NCI-H446 treated with DMSO at 0.1 percent for 48 hours (cell line): ENCODE measurements around the gene ST7.
A peak's percentile ranks its signal among the peaks of the same experiment; 100 is the strongest.
"Not testable (repeated sequence)": the region's sequence is repeated elsewhere in the genome, so short reads cannot be mapped to it uniquely, and the experiment has no call there.

Experiments used
- DNase-seq: peaks from one replicate; lab custom pipeline; 2025; lab: John Stamatoyannopoulos, UW

ST7 gene

GRCh38 chr7:117009705-117010361, 56.5 kb downstream of the ST7 start:
- no peak for DNase-seq

GRCh38 chr7:117010375-117011133, 57.3 kb downstream of the ST7 start:
- no peak for DNase-seq

GRCh38 chr7:117011419-117012260, 58.3 kb downstream of the ST7 start:
- DNase-seq: no peak

DNA sequence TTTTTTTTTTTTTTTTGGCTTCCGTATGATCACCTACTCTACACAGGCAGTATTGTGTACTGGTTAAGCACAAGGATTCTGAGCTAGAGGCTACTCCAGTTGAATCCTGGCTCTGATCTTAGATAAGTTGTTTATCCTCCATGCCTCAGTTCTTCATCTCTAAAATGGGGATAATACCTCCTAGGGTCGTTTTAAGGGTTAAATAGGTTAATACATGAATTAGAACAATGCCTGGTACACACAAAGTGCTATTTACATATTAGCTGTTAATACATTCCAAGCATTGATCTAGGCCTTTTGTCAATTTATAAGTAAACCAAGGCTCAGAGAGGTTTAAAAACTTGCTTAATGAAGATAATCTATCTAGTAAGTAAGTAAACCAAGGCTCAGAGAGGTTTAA, 59.0 kb downstream of the ST7 start:
- DNase-seq: no peak

DNA sequence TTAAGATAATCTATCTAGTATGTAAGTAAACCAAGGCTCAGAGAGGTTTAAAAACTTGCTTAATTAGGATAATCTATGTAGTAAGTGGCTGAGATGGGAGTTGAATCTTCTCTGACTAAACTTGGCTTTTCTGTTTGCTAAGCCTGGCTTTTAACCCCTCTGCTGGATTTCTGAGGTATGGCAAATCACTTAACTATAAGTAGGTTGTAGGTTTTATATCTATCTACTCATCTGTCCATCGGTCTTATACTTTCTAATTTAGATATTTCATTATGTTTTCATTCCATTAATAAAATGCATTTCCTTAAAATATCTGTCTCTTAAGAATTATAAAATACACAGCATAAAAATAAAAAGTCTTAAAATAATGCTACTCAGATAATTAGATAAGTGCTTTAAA, 59.4 kb downstream of the ST7 start:
- DNase-seq: peak; percentile 11

- DNase-seq: no peak
Measured at GRCh38 chr7:117014099-117014656, 60.9 kb downstream of the ST7 start.

DNA sequence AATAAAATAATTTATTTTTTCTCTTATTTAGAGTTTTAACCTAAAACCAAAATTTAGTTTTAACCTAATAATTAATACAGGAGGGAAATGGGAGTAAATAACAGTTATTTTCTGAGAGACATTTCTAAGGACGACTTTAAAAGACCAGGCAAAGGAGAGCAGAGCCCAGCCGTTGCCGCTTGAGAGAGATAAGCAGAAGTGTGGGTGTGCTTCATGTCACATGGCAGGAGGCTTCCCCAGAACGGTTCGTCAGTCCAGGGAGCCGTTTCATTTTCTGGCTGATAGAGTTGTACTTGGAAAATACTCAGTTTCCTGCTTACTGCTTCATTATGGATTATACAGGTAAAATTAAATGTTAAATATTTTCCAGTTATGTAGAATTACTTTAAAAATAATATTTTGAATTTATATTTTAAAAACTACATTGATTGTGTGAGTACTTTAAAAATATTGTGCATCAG, 61.4 kb downstream of the ST7 start:
- DNase-seq: peak; percentile 50

- DNase-seq: no peak
Measured at GRCh38 chr7:117015258-117016184, 62.2 kb downstream of the ST7 start.

GRCh38 chr7:117017017-117017451, 63.7 kb downstream of the ST7 start:
- no peak for DNase-seq

GRCh38 chr7:117017702-117018266, 64.5 kb downstream of the ST7 start:
- no peak for DNase-seq

DNA sequence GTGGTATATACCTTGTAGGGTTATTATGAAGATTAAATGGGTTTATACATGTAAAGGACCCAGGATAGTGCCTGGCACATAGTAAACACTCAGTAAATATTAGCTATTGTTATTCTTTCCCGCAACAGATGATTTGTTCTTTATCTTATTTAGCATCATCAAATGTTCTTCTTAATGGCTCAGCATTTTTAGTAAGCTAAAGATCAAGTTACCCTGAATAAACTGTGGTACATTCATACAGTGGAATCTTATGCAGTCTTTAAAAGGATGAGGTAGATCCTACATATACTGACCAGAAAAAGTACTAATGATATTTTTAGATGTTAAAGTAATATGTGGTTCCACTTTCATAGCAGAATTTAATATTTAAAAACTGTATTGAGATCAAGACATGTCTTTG, 65.4 kb downstream of the ST7 start:
- no peak for DNase-seq

GRCh38 chr7:117019287-117019686, 66.0 kb downstream of the ST7 start:
- no peak for DNase-seq

DNA sequence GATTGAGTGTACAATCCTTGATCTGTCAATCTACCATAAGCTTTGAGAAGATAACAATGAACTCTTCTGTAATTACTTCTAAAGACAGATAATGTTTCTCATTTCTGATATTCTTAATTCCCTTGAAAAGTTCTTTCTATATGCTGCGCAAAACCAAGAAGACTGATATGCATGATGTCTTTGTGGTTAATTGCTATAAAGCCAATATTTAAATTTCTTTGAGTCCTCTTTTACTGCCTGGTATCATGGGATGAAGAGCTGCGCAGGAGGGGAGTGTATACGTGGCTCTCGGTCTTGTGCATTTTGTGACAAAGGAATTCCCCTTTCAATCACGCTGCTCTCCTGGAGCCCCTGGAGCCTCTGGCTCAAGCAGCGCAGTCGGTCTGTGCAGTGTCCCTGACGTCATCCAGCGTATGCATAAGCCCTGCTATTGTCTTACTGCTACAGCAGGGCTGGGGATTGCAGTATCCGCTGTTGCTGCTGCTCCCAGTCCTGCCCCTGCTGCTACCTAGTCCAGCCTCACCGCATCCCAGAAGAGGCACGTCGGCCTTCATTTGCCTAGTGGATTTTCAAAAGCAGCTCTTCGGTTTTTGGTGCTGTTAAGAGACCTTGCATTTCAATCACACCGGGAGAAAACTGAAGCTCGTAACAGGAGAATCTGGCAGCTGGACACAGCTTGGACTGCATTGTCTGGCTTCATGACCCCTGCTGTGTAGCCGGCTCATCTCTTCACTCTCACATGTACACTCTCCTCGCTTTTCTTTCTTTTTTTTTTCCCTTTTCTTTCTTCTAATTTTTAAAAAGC, 66.7 kb downstream of the ST7 start:
- peak; percentile 74 for DNase-seq

DNA sequence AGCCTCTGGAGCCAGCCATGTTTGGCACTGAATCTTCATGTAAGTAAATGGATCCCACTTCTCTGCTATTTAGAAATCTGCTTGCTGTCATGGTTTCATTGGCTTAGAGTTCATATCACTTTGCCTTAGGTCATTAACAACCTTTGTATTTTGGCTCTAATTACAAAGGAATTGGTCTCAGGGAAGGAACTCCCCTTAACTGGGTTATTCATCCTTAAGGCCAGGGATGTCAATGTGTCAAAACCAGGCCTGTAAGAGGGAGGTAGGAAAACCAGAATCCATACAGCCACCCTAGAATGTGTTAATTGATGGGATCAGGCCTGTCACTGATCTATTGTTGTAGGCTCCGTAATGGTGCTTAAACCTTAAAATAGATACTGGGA, 67.3 kb downstream of the ST7 start:
- peak; percentile 42 for DNase-seq

- DNase-seq: no peak
Measured at GRCh38 chr7:117021366-117021765, 68.1 kb downstream of the ST7 start.

DNA sequence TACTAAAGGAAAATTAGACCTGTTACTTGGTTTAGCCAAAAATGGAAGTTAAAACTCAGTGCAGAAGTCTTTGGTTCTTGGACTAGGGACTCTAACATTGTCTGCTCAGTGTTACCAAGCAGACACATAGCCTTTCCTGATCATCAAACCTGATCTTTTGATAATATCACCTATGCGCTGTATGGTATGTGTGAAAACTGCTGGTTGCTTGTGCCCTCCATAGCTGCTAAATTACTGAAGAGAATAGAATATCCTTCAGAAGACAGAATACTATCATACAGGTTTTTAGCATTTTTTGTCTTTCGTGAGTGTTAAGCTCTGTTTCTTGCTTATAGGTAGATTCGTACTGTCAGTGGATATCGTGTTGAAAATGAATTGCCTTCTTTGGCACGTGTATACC, 68.7 kb downstream of the ST7 start:
- no peak for DNase-seq

DNA sequence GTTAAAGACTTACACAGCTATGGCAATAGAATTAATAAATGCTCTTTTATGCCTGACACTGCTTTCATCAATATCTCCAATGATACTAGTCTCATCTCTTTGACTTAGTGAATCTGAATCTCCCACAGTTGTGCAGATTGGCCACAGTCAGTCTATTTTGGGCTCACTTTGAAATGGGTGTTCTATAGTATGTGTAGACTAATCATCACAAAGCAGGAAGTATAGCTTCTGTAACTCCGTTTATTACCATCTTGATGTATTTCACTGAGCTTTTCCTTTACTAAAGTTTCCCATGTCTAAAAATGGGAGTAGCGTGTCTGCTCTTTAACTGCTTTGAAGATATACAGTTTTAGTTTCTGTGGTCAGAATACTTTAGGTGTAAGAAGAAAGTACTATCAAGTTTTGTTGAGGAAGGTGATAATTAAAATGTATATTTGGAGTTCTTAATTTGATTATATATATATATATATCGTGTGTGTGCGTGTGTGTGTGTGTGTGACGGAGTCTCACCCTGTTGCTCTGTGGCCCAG, 70.1 kb downstream of the ST7 start:
- DNase-seq: no peak

DNA sequence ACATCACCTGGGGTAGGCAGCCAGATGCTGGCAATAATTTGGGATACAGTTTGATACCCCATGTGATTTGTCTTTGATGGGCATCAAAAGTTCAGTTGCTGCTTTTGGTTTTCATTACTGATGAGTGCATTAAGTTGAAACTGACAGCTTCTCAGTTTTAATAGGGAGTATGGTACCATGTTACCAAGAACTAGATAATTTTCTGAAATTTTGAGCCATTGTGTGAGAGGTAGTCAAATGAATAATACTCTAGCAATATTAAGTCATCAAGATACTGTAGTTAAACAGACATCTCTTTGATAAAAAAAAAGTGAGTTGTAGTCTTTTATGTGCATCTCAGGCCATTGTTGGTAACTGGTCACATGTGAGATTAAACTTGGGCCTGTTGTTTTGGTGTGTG, 71.5 kb downstream of the ST7 start:
- no peak for DNase-seq

DNA sequence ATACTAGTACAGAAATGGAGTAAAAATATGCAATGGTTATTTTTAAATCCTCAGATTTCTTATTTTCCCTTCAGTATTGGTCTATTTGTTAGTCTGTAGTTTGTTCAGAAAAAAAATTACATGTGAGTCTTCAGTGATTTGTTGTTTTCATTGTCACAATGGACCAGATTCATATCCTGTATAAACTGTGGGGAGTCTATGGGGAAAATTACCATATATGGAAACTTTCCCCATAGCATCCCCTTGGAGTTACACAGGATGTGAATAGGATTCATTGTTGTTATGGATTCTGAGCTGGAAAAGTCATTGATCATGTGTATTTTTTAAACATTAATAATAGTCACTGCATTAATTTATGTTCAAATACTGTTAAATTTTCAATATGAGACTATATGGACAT, 72.6 kb downstream of the ST7 start:
- DNase-seq: no peak

GRCh38 chr7:117030346-117030745, 77.0 kb downstream of the ST7 start:
- DNase-seq: not testable (repeated sequence)
